Measurements from ENCODE around the gene ARFGEF3.

ARFGEF3 gene

DNA sequence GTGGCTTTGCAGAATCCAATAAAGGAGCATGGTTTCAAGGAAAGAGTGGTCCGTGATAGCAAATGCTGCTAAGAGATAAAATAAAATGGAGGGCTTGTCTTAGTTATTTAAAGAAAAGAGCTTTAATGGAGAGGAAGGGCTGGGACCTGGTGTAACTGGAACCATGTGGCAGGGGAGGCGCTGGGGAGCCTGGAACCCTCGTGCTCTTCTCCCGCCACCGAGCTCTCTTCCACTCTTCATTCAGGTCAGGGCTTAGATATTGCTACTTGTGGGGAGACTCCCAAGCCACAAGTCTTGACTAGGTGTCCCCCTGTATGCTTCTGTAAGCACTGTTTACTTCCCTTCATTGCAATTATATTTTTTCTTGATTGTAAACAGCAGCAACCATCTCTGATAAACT lies 15.2 kb upstream of the ARFGEF3 start:
- no peak for DNase-seq (ENCODE audit: low read depth)
- no peak overlapping the region for H3K4me3 ChIP-seq (ENCODE audit: low read length)
- TF ChIP-seq, protein P1, sequence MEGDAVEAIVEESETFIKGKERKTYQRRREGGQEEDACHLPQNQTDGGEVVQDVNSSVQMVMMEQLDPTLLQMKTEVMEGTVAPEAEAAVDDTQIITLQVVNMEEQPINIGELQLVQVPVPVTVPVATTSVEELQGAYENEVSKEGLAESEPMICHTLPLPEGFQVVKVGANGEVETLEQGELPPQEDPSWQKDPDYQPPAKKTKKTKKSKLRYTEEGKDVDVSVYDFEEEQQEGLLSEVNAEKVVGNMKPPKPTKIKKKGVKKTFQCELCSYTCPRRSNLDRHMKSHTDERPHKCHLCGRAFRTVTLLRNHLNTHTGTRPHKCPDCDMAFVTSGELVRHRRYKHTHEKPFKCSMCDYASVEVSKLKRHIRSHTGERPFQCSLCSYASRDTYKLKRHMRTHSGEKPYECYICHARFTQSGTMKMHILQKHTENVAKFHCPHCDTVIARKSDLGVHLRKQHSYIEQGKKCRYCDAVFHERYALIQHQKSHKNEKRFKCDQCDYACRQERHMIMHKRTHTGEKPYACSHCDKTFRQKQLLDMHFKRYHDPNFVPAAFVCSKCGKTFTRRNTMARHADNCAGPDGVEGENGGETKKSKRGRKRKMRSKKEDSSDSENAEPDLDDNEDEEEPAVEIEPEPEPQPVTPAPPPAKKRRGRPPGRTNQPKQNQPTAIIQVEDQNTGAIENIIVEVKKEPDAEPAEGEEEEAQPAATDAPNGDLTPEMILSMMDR (conservative IDR thresholded peaks at IDR 0.05; ENCODE audit: low read length), result no peak

DNA sequence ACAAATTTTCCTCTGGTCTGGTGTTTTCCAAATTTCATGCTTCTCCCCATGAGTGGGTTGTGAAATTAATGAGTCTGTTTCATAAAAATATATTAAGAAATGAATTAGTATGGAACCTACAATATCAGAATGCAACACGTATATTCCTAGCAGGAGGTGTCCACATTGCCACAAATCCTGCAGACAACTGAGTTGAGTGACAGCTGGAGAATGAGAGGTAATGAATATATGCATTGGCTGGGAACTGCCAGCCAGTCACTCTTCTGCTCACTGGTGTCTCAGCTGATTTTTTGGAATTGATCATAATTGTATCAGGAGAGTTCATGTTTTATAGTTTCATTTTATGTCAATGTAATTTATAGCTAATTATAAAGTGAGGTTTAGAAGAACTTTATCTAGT lies 6.3 kb upstream of the ARFGEF3 start:
- TF ChIP-seq, protein P1 (conservative IDR thresholded peaks at IDR 0.05; ENCODE audit: low read length), result no peak
- H3K4me3 ChIP-seq (ENCODE audit: low read length), result no peak overlapping the region
- DNase-seq (ENCODE audit: low read depth), result no peak

DNA sequence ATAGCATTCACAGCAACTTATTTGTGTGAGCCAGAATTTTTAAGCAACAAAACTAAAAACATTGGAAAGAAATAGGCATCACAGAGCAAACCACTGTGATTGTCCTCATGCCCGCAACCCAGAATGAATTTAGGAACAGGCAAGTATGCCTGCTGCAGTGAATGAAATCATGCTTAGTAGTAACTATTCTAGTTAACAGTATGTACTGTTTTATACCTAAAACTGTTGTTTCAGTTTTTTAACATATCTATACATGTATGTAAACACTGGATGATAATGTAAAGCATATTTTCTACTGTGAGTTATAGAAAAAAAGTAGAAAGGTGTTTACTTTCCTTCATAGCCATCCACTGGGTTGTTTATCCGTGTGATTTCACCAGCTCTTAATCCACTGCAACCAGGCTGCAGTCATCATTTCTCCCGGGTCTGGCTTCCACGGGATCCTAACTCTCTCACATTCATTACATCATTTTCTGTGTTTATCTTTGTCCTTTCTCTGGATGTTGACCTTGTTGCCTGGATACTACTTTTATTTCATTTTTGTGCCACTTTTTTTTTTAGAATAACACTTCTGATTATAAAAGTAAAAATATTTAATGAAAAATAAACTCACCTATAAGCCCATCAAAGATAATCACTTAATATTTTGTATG lies 3.6 kb upstream of the ARFGEF3 start:
- TF ChIP-seq, protein P1 (conservative IDR thresholded peaks at IDR 0.05; ENCODE audit: low read length), result no peak
- H3K4me3 ChIP-seq (ENCODE audit: low read length), result no peak overlapping the region
- no peak for DNase-seq (ENCODE audit: low read depth)

DNA sequence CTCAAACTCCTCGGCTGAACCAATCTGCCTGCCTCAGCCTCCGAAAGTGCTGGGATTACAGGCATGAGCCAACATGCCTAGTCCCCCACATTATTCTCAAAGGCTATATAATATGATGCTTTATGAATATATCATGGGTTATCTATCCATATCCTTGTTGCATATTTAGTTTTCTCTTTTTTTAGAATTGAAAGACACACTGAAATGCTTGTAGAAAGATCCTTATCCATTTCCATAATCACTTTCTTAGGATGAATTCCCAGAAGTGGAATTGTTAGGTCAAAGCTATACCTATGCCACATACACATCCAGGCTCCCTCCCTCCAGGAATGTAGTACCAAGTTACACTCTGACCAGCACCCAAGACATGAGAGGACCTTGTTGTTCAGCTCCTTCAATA lies 2.5 kb upstream of the ARFGEF3 start:
- no peak overlapping the region for H3K4me3 ChIP-seq (ENCODE audit: low read length)
- DNase-seq (ENCODE audit: low read depth), result no peak
- TF ChIP-seq, protein P1 (conservative IDR thresholded peaks at IDR 0.05; ENCODE audit: low read length), result no peak

DNA sequence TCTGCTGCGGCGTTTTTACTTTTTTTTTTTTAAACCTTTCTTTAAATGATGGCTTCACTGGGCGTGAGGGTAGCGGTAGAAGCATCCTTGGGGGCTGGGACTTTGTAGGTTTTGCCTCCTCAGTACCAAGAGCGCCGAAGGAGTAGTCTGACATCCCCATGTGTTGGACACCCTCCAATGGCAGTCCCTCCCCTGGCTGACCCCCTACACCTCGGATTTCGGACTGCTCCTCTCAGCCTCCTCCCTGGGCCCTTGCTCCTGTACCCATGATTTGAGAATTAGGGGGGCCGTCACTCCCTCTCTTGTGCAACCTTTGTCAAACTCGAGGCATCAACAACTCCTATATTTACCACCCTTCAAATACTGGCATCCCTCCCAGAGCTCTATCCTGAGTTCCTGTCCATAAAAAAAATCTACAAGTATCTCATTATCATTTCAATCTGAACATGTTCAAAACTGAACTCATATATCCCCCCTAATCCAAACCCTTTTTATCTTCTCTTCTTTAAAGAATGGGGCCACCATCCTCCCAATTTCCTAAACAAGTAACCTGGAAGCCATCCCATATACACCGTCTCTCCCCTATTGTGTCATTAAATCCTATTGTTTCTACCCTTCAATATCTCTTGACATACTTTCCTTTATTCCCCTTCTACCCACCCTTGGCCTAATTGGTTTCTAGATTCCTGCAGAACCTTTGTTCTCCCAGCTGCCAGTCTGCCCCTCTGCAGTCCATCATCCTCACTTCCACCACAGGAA lies 1.2 kb upstream of the ARFGEF3 start:
- no peak overlapping the region for H3K4me3 ChIP-seq (ENCODE audit: low read length)
- no peak for DNase-seq (ENCODE audit: low read depth)

DNA sequence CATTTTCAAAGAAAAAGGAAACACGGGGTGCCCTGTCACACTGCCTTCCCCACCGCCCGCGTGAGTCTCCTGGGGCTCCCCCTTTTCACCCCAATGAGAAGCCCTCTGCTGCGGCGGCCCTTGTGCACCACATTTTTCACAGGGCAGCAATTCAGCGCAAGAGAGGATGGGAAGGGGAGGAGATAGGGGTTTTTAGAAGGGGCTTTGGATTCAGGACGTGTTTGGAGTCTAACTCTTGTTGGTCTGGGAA lies 726 bp upstream of the ARFGEF3 start:
- TF ChIP-seq, protein P1 (conservative IDR thresholded peaks at IDR 0.05; ENCODE audit: low read length), result no peak
- H3K4me3 ChIP-seq (ENCODE audit: low read length), result no peak overlapping the region
- DNase-seq (ENCODE audit: low read depth), result no peak

More for the DNA sequence above, 1.2 kb upstream of the ARFGEF3 start:
- TF ChIP-seq, protein P1 (conservative IDR thresholded peaks at IDR 0.05; ENCODE audit: low read length), result no peak
